GM19239 (cell line): ENCODE data around the gene OR2T27.
"Not testable (repeated sequence)": the region's sequence is repeated elsewhere in the genome, so short reads cannot be mapped to it uniquely, and the experiment has no call there.

Experiments
- DNase-seq: peaks from one replicate; pipeline ENCODE4 v3.0.0; 2011; ENCODE audit warnings: low spot score; ENCODE audit not compliant: insufficient read length
- FAIRE-seq: peaks from 2 replicates; lab custom pipeline; 2011; peaks lifted over from hg19 to GRCh38; lab: Jason Lieb, UNC

OR2T27 gene

DNA sequence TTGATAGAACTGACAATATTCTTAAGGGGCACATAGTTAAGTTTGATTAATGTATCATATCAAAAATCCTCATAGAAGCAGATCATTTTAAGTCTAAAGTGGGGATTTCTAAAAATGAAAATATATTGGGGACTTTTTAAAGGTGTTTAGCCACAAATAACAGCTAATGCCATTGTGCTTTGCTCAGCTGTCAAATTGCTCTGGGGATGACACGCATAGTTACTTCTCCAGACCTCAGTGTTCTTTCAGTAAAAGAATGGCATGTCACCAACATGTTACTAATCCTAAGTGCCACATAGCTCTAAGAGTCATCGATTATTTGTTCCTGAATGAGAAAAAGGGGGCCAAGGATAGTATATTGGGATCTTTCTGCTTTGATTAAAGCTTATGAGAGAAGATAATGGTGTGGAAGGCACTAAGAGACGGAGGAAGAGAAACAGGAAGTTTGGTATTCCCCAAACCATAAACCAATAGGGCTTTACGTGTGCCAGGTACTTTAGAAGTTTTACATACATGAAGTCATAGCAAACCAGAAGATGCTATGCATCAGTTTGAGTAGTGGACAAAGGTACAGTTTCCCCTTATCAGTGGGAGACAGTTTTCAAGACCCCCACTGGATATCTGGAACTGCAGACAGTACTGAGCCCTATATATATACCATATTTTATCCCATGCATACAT, 12.2 kb downstream of the OR2T27 start:
- DNase-seq, result not testable (repeated sequence)
- FAIRE-seq, result peak; percentile 99

DNA sequence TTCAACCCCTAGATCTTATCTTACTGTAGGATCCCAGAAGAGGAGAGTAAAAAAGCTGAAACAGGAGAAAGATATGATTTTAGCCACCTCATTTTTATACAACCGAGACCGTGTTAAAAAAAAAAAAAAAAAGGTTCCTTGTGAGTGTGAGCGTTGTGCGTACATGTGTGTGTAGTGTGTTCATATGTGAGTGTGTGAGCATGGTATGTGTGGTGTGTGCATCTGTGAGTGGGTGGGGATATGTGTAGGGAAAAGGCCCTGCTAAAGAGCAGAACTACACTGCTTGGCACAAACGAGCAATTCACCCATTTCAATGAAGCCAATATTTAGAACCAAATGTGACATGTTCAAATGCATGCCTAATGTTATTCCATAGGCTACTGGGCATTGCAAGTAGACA, 13.7 kb downstream of the OR2T27 start:
- DNase-seq, FAIRE-seq: not testable (repeated sequence)

DNA sequence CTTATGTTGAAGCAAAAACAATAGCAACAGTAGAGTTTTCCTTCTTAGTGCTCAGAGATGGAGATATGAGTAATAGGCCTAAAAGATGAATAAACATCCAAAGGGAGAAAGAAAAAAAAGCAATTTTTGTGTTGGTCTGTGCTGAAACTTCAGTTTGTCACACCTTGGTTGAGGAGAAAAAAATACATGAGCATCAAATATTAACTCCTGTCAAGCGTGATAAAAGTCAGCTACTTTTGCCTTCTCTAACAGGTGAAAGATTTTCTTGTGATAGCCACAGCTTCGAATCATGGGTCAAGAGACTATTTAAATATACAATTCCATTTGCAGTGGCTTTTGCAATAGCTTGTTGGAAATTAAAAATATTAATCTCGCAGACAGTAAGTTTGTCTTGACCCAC, 14.4 kb downstream of the OR2T27 start:
- FAIRE-seq, result peak; percentile 96
- DNase-seq, result not testable (repeated sequence)

DNA sequence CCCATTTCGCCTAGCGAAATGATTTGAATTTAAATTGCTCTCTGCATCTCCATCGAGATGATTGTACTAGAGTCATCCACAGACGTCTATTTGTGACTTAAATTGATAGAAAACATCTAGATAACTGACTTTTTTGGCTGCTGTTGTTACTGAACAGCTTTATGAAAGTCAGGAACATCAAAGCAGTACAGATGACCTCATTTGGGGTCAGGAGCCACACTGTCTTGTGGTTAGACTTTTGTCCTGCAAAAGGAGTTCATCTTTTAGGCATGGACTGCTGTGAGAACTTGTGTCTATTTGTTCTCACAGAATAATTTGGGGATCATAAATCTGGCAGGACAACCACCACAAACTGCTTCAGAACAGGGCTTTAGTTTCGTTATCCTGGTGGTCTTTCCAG, 15.7 kb downstream of the OR2T27 start:
- FAIRE-seq, result peak; percentile 95
- not testable (repeated sequence) for DNase-seq

DNA sequence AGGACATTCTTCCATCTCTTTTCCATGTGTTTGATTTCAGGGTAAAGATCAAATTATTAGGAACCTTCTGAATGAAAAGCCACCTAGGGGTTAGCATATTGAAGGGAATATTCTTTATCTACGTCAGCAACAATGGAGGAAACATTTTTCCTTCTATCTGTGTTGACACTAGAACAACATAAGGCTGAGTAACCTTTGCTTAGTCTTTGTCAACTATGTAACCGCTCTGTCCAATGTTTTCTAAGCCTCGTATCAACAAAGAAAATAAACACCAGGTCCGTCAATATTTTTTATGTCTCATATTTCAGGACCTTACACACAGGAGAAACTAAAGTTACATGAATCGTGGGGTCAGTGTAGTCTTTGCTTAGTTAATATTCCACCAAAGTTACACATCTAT, 18.7 kb downstream of the OR2T27 start:
- DNase-seq, FAIRE-seq: not testable (repeated sequence)

DNA sequence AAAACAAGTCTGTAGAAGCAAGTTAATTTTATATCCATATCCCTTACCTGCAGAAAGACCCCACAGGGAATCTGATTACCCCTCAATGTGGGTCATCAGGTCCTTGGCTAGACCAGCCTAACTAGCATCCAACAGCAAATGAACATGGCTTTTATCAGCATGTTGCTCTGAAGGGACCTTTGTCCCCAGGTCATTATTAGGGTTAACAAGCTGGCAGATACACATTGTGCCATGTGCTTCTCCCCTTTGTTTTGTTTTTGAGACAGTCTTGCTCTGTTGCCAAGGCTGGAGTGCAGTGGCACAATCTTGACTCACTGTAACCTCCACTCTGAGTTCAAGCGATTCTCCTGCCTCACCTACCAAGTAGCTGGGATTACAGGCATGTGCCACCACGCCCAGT, 20.3 kb downstream of the OR2T27 start, which contains the start of gene OR2T11:
Gene OR2T11, minus strand, starts transcription at position 101 of the 400 bp plus-strand sequence. CDS start 7,963 bp downstream, outside the sequence.
- not testable (repeated sequence) for DNase-seq, FAIRE-seq

DNA sequence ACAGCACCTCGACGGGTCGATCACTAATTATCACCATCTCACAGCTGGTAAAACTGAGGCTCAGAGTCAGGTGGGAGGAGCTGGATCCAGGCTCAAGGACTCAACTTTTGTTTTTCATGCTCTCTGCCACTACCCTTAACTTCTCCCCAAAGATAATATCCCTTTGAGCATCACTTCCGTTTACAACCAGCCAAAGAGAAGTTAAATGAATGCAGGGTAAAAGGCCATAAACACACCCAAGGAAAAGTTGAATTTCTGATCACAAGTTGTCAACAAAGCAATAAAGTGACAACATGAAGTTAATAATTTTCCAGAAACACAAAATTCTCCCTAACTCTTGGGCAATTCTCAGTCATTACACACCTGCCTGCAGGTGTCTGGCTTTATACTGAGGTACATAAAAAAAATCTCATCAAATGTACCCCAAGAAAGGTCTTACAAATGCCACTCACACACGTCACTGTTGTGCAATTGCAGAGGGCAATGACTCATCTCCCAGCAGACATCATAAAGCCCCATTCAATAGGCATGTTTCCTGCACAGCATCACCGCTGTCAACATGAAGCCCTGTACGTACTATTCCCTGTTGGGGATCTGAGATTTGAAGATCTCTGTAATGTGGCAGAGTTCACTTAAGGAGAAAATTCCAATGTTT, 23.8 kb downstream of the OR2T27 start:
- FAIRE-seq (no peak), DNase-seq (no peak)

DNA sequence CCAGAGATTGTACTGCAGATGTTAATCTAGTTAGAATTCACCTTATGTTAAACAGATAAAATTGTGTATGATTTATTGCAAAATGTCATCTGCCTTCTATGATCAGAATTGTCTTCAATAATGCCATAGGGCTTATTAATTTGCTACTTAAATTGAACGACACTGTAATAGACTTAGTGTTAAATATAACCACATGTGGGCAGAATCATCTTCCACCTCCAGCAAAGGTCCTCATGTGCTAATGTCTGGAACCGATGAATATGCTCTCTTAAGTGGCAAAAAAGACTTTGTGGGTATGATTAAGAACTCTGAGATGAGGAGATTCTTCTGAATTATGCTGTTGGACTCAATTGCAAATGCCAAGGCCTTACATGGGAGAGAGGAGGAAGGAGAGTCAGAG, 24.8 kb downstream of the OR2T27 start:
- no peak for DNase-seq
- FAIRE-seq, result no peak

DNA sequence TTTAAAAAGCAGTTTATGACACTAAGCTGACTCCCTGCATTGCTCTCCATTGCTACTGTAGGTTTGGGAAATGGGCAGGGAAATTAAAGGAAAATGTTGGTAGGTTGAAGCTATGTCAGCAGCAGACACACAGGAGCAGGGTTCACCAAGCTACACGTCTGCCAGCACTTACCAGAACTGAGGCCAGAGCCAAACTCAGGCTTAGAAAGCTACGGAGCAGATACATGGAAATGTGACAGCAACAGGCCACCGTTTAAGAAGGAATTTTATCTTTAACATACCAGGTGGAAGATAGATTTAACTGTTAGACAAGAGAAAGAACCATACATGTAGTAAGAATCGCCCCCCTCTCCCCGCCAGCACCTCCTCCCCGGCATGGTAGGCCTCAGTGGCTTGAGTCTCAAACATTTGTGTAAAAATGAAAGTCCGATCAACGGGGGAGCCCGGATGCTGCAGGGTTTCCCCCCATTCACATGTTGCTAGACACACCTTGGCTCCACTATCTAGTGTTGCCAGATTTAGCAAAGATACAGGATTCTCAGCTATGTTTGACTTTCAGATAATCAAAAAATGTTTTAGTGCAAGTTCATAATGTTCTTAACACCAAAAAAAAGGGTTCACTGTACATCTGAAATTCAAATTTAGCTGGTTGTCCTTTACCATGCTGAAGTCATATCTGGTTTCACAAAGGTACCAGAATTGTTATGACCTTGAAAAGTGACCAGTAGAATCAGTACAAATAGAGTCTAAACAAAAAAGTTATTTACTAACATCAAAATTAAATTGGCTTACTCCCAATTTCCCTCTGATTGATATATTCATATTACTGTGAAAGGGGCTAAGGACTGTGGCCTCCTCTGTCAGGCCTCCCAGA, 27.1 kb downstream of the OR2T27 start:
- DNase-seq (no peak), FAIRE-seq (peak; percentile 4)

DNA sequence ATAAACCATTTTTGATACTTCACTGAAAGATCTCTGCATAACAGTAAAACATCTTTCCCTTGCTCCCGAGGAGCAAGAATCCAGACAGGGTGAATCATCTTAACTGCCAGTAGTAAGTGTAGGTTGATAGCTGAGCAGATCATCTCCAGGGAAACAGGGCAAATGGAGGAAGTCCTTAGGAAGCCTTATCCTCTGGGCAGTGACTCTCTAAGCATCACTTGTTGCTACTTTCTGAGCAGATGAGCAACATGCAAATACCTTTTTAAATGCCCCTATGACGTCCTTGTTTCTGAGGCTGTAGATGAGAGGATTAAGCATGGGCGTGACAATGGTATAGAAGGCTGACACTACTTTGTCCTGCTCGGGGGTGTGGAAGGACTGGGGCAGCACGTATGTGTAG, 29.4 kb downstream of the OR2T27 start:
- no peak for FAIRE-seq
- no peak for DNase-seq

DNA sequence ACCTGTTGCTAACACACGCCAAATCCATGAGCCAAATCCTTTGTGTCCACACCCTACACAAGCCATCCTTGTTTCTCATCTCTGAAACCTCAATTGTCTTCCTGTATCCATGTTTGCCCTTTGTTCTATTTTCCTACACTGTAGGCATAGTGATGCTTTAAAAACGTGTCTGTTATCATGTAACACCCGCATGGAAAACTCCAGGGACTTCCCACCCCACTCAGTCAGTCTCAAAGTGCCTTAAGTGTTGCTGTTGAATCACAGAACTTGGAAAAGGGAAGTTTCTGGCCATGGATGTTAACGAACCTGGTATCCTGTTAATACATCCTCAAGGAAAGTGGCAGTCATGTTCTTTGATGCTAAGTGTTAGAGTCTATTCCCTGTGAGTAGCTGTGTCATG, 30.2 kb downstream of the OR2T27 start:
- no peak for DNase-seq
- FAIRE-seq, result no peak

DNA sequence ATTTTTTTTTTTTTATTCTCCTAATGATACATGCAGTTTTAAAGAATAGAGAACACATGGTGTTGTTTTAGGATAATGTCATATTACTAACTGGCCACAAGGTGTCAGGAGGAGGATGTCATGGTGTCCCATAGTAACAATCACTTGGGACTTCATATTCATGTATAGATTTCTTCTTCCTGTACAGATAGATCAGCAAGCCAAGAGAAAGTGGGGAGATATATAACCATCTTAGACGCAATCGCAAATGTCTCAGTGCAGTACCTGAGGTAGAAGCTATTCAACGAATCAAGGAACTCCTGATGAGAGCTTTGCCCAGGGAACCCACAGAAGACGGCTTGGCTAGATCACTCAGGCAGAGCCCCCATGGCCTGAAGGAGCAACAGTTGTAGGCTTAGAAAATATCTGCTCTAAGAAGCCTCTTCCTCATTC, 32.7 kb downstream of the OR2T27 start:
- no peak for FAIRE-seq
- no peak for DNase-seq

DNA sequence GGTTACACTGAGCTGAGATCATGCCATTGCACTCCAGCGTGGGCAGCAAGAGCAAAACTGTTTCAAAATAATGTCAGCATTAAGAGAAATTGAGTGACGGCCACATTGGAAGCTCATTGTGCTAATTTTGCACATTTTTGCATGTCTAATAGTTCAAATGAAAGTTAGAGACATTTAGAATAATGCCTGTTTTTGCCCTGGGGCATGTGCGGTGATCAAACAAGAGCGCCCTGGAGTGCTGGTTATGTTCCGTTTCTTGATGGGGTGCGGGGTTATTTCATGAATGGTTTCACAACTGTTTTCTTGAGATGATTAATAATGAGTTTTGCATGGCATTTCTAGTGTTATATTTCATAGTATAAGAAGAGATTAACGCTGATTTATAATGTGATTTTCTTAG, 33.6 kb downstream of the OR2T27 start:
- FAIRE-seq (no peak), DNase-seq (no peak)

DNA sequence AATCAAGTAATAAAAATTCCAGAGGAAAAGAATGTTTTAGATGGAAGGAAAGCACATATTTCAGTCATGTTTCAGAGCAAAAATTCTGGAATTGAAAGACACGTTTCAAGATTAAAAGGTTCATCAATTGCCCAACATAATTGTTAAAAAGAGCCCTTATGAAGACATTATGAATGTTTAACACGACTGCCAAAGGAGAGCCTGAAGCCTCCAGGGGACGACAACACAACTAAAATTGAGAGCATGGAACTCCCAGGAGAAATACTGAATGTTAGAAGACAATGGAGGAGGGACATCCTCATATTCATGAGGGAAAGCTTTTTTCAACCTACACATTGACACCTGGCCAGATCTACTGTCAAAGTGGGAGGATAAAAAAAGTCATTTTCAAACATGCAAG, 36.5 kb downstream of the OR2T27 start:
- FAIRE-seq, result no peak
- DNase-seq, result no peak

DNA sequence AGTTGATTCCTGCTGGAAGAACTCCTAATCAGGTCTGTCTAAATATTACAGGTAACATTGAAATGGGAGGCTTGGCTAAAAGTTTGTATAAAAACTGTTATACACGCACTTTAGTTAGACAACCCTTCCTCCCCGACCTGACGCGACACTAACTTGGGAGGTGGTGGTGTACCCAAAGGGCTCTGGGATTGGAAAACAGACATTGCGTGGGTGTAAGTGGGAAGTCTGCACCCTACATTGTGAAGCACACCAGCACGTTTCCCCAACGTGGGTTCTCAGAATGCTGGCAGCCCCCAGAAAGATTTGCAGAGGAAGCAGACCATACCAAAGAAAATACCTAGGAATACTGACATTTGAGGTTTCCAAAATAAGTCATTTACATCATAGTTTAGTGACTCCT, 37.2 kb downstream of the OR2T27 start:
- no peak for FAIRE-seq

DNA sequence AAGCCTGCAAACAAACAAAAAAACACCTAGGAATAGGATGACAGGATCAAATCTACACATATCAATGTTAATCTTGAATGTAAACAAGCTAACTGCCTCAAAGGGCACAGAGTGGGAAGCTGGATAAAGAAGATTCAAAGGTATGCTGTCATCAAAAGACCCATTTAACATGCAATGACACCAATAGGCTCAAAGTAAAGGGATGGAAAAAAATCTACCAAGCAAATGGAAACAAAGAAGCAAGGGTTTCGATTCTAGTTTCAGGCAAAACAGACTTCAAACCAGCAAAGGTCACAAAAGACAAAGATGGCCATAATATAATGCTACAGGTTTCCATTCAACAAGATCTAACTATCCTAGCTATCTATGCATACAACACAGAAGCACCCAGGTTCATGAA, 41.6 kb downstream of the OR2T27 start:
- no peak for FAIRE-seq
- DNase-seq, result no peak

More for the DNA sequence above, 37.2 kb downstream of the OR2T27 start:
- DNase-seq, result no peak

DNA sequence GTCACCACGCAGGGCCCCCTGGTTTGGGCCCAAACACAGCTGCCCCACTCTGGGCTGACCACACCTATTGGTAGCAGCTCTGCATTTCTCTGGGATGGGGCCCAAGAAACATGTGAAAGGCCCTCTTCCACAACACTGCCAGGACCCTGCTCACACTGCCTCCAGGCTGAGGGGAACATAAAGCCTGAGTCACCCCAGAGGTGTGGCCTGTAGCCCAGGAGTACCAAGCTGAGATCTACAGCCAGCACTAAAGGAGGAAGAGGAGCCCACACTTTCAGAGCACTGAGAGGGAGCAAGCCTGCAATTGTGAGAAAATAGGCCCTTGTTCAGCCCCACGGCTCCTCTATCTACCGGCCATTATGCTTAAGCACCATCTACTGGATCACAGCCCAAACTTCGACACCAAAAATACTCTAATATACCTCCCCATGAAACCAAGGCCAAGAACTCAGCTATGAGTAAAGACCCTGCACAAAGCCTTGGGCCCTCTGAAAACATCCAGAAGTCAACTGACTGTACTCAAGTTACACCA, 43.4 kb downstream of the OR2T27 start:
- DNase-seq (no peak), FAIRE-seq (no peak)

DNA sequence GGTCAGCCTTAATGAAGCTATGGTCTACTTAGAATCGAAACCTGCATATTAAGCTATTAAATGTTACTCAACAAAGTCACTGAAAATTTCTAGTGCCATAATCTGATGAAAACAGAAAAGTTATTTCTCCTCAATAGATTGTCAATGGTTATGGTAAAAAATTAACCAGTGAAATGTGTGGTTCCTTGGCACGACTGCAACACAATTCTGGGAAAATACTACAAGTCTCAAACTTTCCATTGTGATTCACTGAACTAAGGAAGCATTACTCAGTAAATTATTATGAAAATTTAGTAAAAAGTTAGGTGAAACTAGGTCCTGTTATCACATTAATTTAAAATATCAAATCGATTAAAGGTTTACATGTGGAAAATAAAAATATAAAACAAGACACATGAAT, 45.0 kb downstream of the OR2T27 start:
- DNase-seq (no peak), FAIRE-seq (no peak)
